NCI-H1048 (cell line): ENCODE results near the gene RALGPS2.
"Not testable (repeated sequence)": the region's sequence is repeated elsewhere in the genome, so short reads cannot be mapped to it uniquely, and the experiment has no call there.

Experiments
- DNase-seq: peaks from one replicate; lab custom pipeline; 2025; lab: John Stamatoyannopoulos, UW

The RALGPS2 gene

GRCh38 chr1:178942285-178943198, 217.5 kb downstream of the RALGPS2 start:
- DNase-seq = no peak

GRCh38 chr1:178944729-178945128, 219.7 kb downstream of the RALGPS2 start:
- DNase-seq = no peak

GRCh38 chr1:178945763-178946266, 220.8 kb downstream of the RALGPS2 start:
- no peak for DNase-seq

- DNase-seq = no peak
Measured at GRCh38 chr1:178946416-178946815, 221.4 kb downstream of the RALGPS2 start.

- DNase-seq = no peak
Measured at GRCh38 chr1:178946855-178947676, 222.0 kb downstream of the RALGPS2 start.

- DNase-seq = no peak
Measured at GRCh38 chr1:178947677-178947981, 222.6 kb downstream of the RALGPS2 start.

GRCh38 chr1:178948676-178949075, 223.6 kb downstream of the RALGPS2 start:
- DNase-seq = no peak

- DNase-seq = not testable (repeated sequence)
Measured at GRCh38 chr1:178949866-178950265, 224.8 kb downstream of the RALGPS2 start.

GRCh38 chr1:178951600-178951999, 226.6 kb downstream of the RALGPS2 start:
- no peak for DNase-seq

GRCh38 chr1:178953034-178953433, 228.0 kb downstream of the RALGPS2 start:
- no peak for DNase-seq

GRCh38 chr1:178953538-178954324, 228.7 kb downstream of the RALGPS2 start:
- DNase-seq = no peak

- no peak for DNase-seq
Measured at GRCh38 chr1:178954325-178954690, 229.3 kb downstream of the RALGPS2 start.

- no peak for DNase-seq
Measured at GRCh38 chr1:178954937-178955336, 229.9 kb downstream of the RALGPS2 start.

GRCh38 chr1:178955391-178955954, 230.4 kb downstream of the RALGPS2 start:
- DNase-seq = no peak

- DNase-seq = no peak
Measured at GRCh38 chr1:178958491-178958890, 233.4 kb downstream of the RALGPS2 start.

GRCh38 chr1:178959543-178960460, 234.8 kb downstream of the RALGPS2 start:
- DNase-seq = no peak

GRCh38 chr1:178960482-178961240, 235.6 kb downstream of the RALGPS2 start:
- DNase-seq = no peak

- no peak for DNase-seq
Measured at GRCh38 chr1:178961331-178961730, 236.3 kb downstream of the RALGPS2 start.

- no peak for DNase-seq
Measured at GRCh38 chr1:178961868-178962267, 236.8 kb downstream of the RALGPS2 start.
